CD14-positive monocyte (primary cell): ENCODE results near the gene RFX4. TPM values are rescaled to one million over a fixed set of nuclear protein-coding genes. Genes with fewer than 3 reads are reported as not detected.

Source experiments
- DNase-seq, 3 donors: peaks; one replicate each; pipeline ENCODE4 v3.0.0-alpha.2; 2011 to 2022
- H2AFZ ChIP-seq: 2 replicates; pipeline ENCODE4 v1.6.0; 2012; ENCODE audit warnings: mild to moderate bottlenecking, low read depth, low read length, inconsistent platforms; ENCODE audit not compliant: insufficient read depth, poor library complexity, severe bottlenecking
- H3K27ac ChIP-seq, 2 donors: 1 replicate in 1 of 2; 2 replicates in 1 of 2; pipeline ENCODE4 v1.5.1; 2012 to 2013; ENCODE audit warnings: low read length in 2 of 2, control low read depth in 1 of 2, inconsistent platforms in 1 of 2, low read depth in 1 of 2, mild to moderate bottlenecking in 1 of 2
- H3K27me3 ChIP-seq, 2 donors: one replicate each; pipeline versions ENCODE4 v1.6.0 to v1.6.1; 2011 to 2013; ENCODE audit warnings: low read length in 2 of 2; ENCODE audit not compliant: control insufficient read depth in 2 of 2, insufficient read depth in 2 of 2
- H3K36me3 ChIP-seq, 2 donors: replicated peaks in 1 of 2; 1 replicate in 1 of 2; 2 replicates in 1 of 2; pipeline versions ENCODE4 v1.5.1 to v1.6.1; 2012 to 2013; ENCODE audit warnings: low read length in 2 of 2, control low read depth in 1 of 2, inconsistent platforms in 1 of 2, mild to moderate bottlenecking in 1 of 2; ENCODE audit not compliant: insufficient read depth in 2 of 2, control insufficient read depth in 1 of 2
- H3K4me1 ChIP-seq, 2 donors: 1 replicate in 1 of 2; 2 replicates in 1 of 2; pipeline versions ENCODE4 v1.5.1 to v1.6.1; 2012 to 2013; ENCODE audit warnings: low read length in 2 of 2, control low read depth in 1 of 2, inconsistent platforms in 1 of 2, mild to moderate bottlenecking in 1 of 2, moderate library complexity in 1 of 2; ENCODE audit not compliant: insufficient read depth in 2 of 2, control insufficient read depth in 1 of 2
- H3K4me2 ChIP-seq: replicated peaks from 2 replicates; pipeline ENCODE3; 2012; ENCODE audit warnings: low read length, moderate library complexity, mild to moderate bottlenecking; ENCODE audit not compliant: poor library complexity, severe bottlenecking; ENCODE audit errors: extremely low read depth
- H3K4me3 ChIP-seq, 3 experiments: fragments of 200-600 bp in 1 of 3; sonication (generic) in 1 of 3; replicated peaks in 1 of 3; 1 replicate in 2 of 3; 2 replicates in 1 of 3; pipeline ENCODE4 v1.5.1; 2011 to 2013; ENCODE audit warnings: low read length in 3 of 3, mild to moderate bottlenecking in 3 of 3, control low read depth in 2 of 3, low read depth in 2 of 3, inconsistent platforms in 1 of 3, moderate library complexity in 1 of 3
- H3K79me2 ChIP-seq: 2 replicates; pipeline ENCODE4 v1.6.0; 2012; ENCODE audit warnings: mild to moderate bottlenecking, control low read depth, inconsistent platforms, low read length, moderate library complexity; ENCODE audit not compliant: insufficient read depth
- H3K9ac ChIP-seq: 2 replicates; pipeline ENCODE4 v1.6.0; 2017; ENCODE audit warnings: low read length, mild to moderate bottlenecking; ENCODE audit not compliant: insufficient read depth, poor library complexity, severe bottlenecking
- H3K9me3 ChIP-seq, 2 donors: replicated peaks in 1 of 2; 1 replicate in 1 of 2; 2 replicates in 1 of 2; pipeline versions ENCODE4 v1.5.1 to v1.6.1; 2012 to 2013; ENCODE audit warnings: low read length in 2 of 2, control low read depth in 1 of 2; ENCODE audit not compliant: control insufficient read depth in 1 of 2, insufficient read depth in 1 of 2
- H4K20me1 ChIP-seq: 2 replicates; pipeline ENCODE4 v1.6.0; 2012; ENCODE audit warnings: mild to moderate bottlenecking, low read length, control low read depth, moderate library complexity; ENCODE audit not compliant: insufficient read depth
- H3K27ac Mint-ChIP-seq, 7 donors: one replicate each; pipeline ENCODE4 v1.8.0; 2020; ENCODE audit warnings: mild to moderate bottlenecking in 7 of 7, mixed read lengths in 7 of 7, moderate library complexity in 6 of 7, inconsistent platforms in 2 of 7
- H3K27me3 Mint-ChIP-seq, 3 donors: one replicate each; pipeline ENCODE4 v1.8.0; 2021 to 2022; ENCODE audit warnings: low read depth in 3 of 3, mild to moderate bottlenecking in 3 of 3, mixed read lengths in 3 of 3, moderate library complexity in 3 of 3, inconsistent platforms in 1 of 3
- H3K36me3 Mint-ChIP-seq, 2 donors: one replicate each; pipeline ENCODE4 v1.8.0; 2020; ENCODE audit warnings: mixed read lengths in 2 of 2, inconsistent platforms in 1 of 2, mild to moderate bottlenecking in 1 of 2
- H3K4me1 Mint-ChIP-seq: one replicate; pipeline ENCODE4 v1.8.0; 2020; ENCODE audit warnings: mild to moderate bottlenecking, mixed read lengths
- H3K4me3 Mint-ChIP-seq, 2 donors: one replicate each; pipeline ENCODE4 v1.8.0; 2020; ENCODE audit warnings: mild to moderate bottlenecking in 2 of 2, mixed read lengths in 2 of 2, moderate library complexity in 1 of 2
- H3K9me3 Mint-ChIP-seq, 7 donors: one replicate each; pipeline ENCODE4 v1.8.0; 2020 to 2022; ENCODE audit warnings: mixed read lengths in 7 of 7, mild to moderate bottlenecking in 6 of 7, moderate library complexity in 6 of 7, inconsistent platforms in 2 of 7
- CTCF ChIP-seq: fragments of 200-600 bp; IDR thresholded peaks from one replicate; pipeline ENCODE4 v1.8.0; 2022; ENCODE audit warnings: antibody characterized with exemption, mild to moderate bottlenecking
- WGBS: methylation state at CpG from one replicate; pipeline ENCODE4 v1.1.5; 2013; ENCODE audit warnings: missing lambda C conversion rate; ENCODE audit not compliant: insufficient coverage; 5-methylcytosine and 5-hydroxymethylcytosine counted together
- intact Hi-C, 2 donors: fragments of 100-400 bp; cut with micrococcal nuclease; formaldehyde crosslinking; loops; one replicate each; pipeline versions ENCODE4 v1.15.0 to v1.15.1; 2023
- polyA plus RNA-seq, 3 donors: library from polyadenylated mRNA; depleted of rRNA in 1 of 3; unstranded in 2 of 3; stranded (reverse) in 1 of 3; fragments of 300-500 nt in 2 of 3; fragments of >200 nt in 1 of 3; fragmentation: Illumina TruSeq in 2 of 3; gene quantifications; 1 replicate in 2 of 3; 2 replicates in 1 of 3; pipeline ENCODE4 v1.2.3, GENCODE V29; 2012 to 2021

Gene RFX4
- polyA plus RNA-seq, 3 donors, result not detected

DNA sequence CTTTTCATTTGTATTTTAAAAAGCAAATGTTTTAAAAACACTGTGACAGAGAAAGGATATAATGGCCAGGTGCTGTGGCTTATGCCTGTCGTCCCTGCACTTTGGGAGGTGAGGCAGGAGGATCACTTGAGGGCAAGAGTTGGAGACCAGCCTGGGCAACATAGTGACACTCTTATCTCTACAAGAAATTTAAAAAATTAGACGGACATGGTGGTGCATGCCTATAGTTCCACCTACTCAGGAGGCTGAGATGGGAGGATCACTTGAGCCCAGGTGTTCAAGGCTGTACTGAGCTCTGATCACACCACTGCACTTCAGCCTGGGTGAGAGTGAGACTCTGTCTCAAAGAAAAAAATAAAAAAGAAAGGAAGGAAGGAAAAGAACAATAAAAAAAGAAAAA, 7.8 kb downstream of the RFX4 start:
- H3K79me2 ChIP-seq, result no peaks in the 10 kb centered on the region
- intact Hi-C loops, result no loop called here
- no peaks in the 10 kb centered on the region for H3K4me1 Mint-ChIP-seq
- no peaks in the 10 kb centered on the region for H3K4me1 ChIP-seq
- H3K4me3 ChIP-seq, result no peak overlapping the region
- no peak overlapping the region for H3K9ac ChIP-seq
- no CpG with 5 or more reads among the region's 2 CpGs for WGBS
- peaks cover 0 to 9% of the 10 kb centered on the region in 2 donors for H3K9me3 ChIP-seq
- no peak overlapping the region for H3K4me2 ChIP-seq
- H3K27me3 Mint-ChIP-seq, result peaks cover 78 to 90% (median 83%) of the 10 kb centered on the region in 3 donors
- peak overlapping the region in 1 of 2 donors; percentile 11 for H3K4me3 Mint-ChIP-seq
- no peaks in the 10 kb centered on the region for H4K20me1 ChIP-seq
- H3K27ac Mint-ChIP-seq, result no peak overlapping the region
- no peak for TF ChIP-seq CTCF
- no peaks in the 10 kb centered on the region for H3K36me3 ChIP-seq
- peaks cover 69 to 93% of the 10 kb centered on the region in 2 donors for H3K27me3 ChIP-seq
- no peaks in the 10 kb centered on the region for H3K36me3 Mint-ChIP-seq
- no peak overlapping the region for H3K27ac ChIP-seq
- no peak overlapping the region for H2AFZ ChIP-seq
- peaks cover 0 to 7% (median 0%) of the 10 kb centered on the region in 7 donors for H3K9me3 Mint-ChIP-seq
- DNase-seq, result no peak

GRCh38 chr12:106594447-106594846, 11.6 kb downstream of the RFX4 start:
- TF ChIP-seq CTCF, result no peak
- Histone ChIP-seq H2AFZ (no peak overlapping the region), H3K4me2 (no peak overlapping the region), H3K79me2 (no peaks in the 10 kb centered on the region), H3K4me3 (no peak overlapping the region), H3K9ac (no peak overlapping the region), H3K9me3 (no peaks in the 10 kb centered on the region), H3K36me3 (no peaks in the 10 kb centered on the region), H3K27ac (no peak overlapping the region), H3K4me1 (no peaks in the 10 kb centered on the region), H4K20me1 (no peaks in the 10 kb centered on the region), H3K27me3 (peaks cover 42 to 64% of the 10 kb centered on the region in 2 donors)
- intact Hi-C loops, result no loop called here
- Mint-ChIP-seq H3K36me3 (no peaks in the 10 kb centered on the region), H3K4me3 (peak overlapping the region in 1 of 2 donors; percentile 52), H3K27ac (no peak overlapping the region), H3K9me3 (peaks cover 0 to 2% (median 0%) of the 10 kb centered on the region in 7 donors), H3K27me3 (peaks cover 51 to 64% (median 62%) of the 10 kb centered on the region in 3 donors), H3K4me1 (no peaks in the 10 kb centered on the region)
- DNase-seq, result no peak
- 10% methylated on average over 17 of the region's 17 CpGs for WGBS
